ENCODE data around the gene PSMG4.

The PSMG4 gene

GRCh38 chr6:3277851-3278416 is 19.2 kb downstream of the PSMG4 start:
- no peak for DNase-seq

- DNase-seq: no peak
Measured at GRCh38 chr6:3278691-3279090, 19.9 kb downstream of the PSMG4 start.

GRCh38 chr6:3280091-3280490 is 21.3 kb downstream of the PSMG4 start:
- DNase-seq: no peak

- no peak for DNase-seq
Measured at GRCh38 chr6:3280866-3281465, 22.2 kb downstream of the PSMG4 start.

GRCh38 chr6:3281631-3282475 is 23.1 kb downstream of the PSMG4 start:
- DNase-seq: no peak

- no peak for DNase-seq
Measured at GRCh38 chr6:3282476-3283236, 23.9 kb downstream of the PSMG4 start.

- no peak for DNase-seq
Measured at GRCh38 chr6:3283241-3283640, 24.5 kb downstream of the PSMG4 start.

GRCh38 chr6:3283641-3284435 is 25.1 kb downstream of the PSMG4 start:
- no peak for DNase-seq

- DNase-seq: no peak
Measured at GRCh38 chr6:3284436-3284876, 25.7 kb downstream of the PSMG4 start.

GRCh38 chr6:3285049-3285639 is 26.4 kb downstream of the PSMG4 start:
- no peak for DNase-seq

- no peak for DNase-seq
Measured at GRCh38 chr6:3285732-3286131, 27.0 kb downstream of the PSMG4 start.

- DNase-seq: no peak
Measured at GRCh38 chr6:3286641-3287171, 28.0 kb downstream of the PSMG4 start.

- no peak for DNase-seq
Measured at GRCh38 chr6:3287308-3287707, 28.6 kb downstream of the PSMG4 start.

- DNase-seq: no peak
Measured at GRCh38 chr6:3287976-3288707, 29.4 kb downstream of the PSMG4 start.

GRCh38 chr6:3288711-3289663 is 30.2 kb downstream of the PSMG4 start:
- DNase-seq: no peak

- DNase-seq: no peak
Measured at GRCh38 chr6:3289664-3290055, 30.9 kb downstream of the PSMG4 start.

GRCh38 chr6:3290149-3290930 is 31.6 kb downstream of the PSMG4 start:
- no peak for DNase-seq

GRCh38 chr6:3290931-3291211 is 32.1 kb downstream of the PSMG4 start:
- DNase-seq: no peak

- no peak for DNase-seq
Measured at GRCh38 chr6:3291346-3291745, 32.6 kb downstream of the PSMG4 start.

All from bone marrow (tissue), 2 donors.